Thoracic aorta (tissue), 2 donors: ENCODE data around the gene FLRT1. TPM values are rescaled to one million over a fixed set of nuclear protein-coding genes. Genes with fewer than 3 reads are reported as not detected.

Experiments used
- ATAC-seq: fragments of 150-250 bp; one replicate; pipeline ENCODE4 v1.8.0; 2017; ENCODE audit warnings: low read depth; ENCODE audit not compliant: insufficient number of reproducible peaks, low FRiP score
- DNase-seq: peaks from one replicate; pipeline ENCODE4 v3.0.0-alpha.2; 2020; ENCODE audit warnings: low spot score
- H3K27ac ChIP-seq, 2 donors: fragments of 200-600 bp; sonication (generic); 1 replicate in 1 of 2; 2 replicates in 1 of 2; pipeline ENCODE4 v1.5.1; 2016; ENCODE audit warnings: mild to moderate bottlenecking in 2 of 2, moderate library complexity in 2 of 2
- H3K27me3 ChIP-seq: fragments of 200-600 bp; sonication (generic); replicated peaks from 2 replicates; pipeline ENCODE4 v1.6.0; 2016; ENCODE audit warnings: mild to moderate bottlenecking; ENCODE audit not compliant: insufficient read depth
- H3K36me3 ChIP-seq: fragments of 200-600 bp; sonication (generic); one replicate; pipeline ENCODE4 v1.5.1; 2016
- H3K4me1 ChIP-seq, 2 donors: fragments of 200-600 bp; sonication (generic); 1 replicate in 1 of 2; 2 replicates in 1 of 2; pipeline versions ENCODE4 v1.5.1 to v1.6.0; 2016; ENCODE audit warnings: low read depth in 2 of 2, mild to moderate bottlenecking in 1 of 2; ENCODE audit not compliant: control insufficient read depth in 1 of 2
- H3K4me3 ChIP-seq: fragments of 200-600 bp; sonication (generic); 2 replicates; pipeline ENCODE4 v1.5.1; 2016; ENCODE audit warnings: mild to moderate bottlenecking
- H3K9me3 ChIP-seq: fragments of 200-600 bp; sonication (generic); 2 replicates; pipeline ENCODE4 v1.5.1; 2016
- CTCF ChIP-seq: fragments of 200-600 bp; sonication (generic); IDR thresholded peaks from one replicate; pipeline ENCODE4 v1.5.1; 2019; ENCODE audit warnings: antibody characterized with exemption
- total RNA-seq, 2 donors: library from RNA; depleted of rRNA; stranded (reverse); fragments of >200 nt; gene quantifications; one replicate each; pipeline versions ENCODE4 v1.1.0 to v1.2.3, GENCODE V29; 2016

Gene FLRT1
- total RNA-seq, 2 donors from 2014 or later, result 0.41 TPM; not detected in 1

- TF ChIP-seq CTCF, result no peak
- DNase-seq (no peak), ATAC-seq (no peak)
- no peaks in the 10 kb centered on the region for H3K36me3 ChIP-seq
- H3K27ac ChIP-seq, result no peak overlapping the region
- no peaks in the 10 kb centered on the region for H3K4me1 ChIP-seq
- no peaks in the 10 kb centered on the region for H3K27me3 ChIP-seq
- H3K9me3 ChIP-seq, result no peaks in the 10 kb centered on the region
- H3K4me3 ChIP-seq, result no peak overlapping the region
These were observed 49.4 kb downstream of the FLRT1 start for GRCh38 chr11:64084951-64085710.

Other genes starting within 250 kb of the FLRT1 start
- 10 to 100 TPM; 14.8 to 16.4 TPM for gene SPINDOC, start 222.5 kb upstream of the FLRT1 start, total RNA-seq
- 10 to 100 TPM; 20.2 to 25.5 TPM for gene MARK2, start 196.8 kb upstream of the FLRT1 start, total RNA-seq
- gene RCOR2, start 118.8 kb upstream of the FLRT1 start, total RNA-seq, result 1 to 10 TPM; 1.4 to 3.8 TPM
- gene NAA40, start 96.9 kb upstream of the FLRT1 start, total RNA-seq, result 10 to 100 TPM; 15.5 to 20.6 TPM
- gene COX8A, start 61.3 kb upstream of the FLRT1 start, total RNA-seq, result 100 to 1,000 TPM; 178 to 469 TPM
- 10 to 100 TPM; 37.7 to 85.6 TPM for gene OTUB1, start 49.5 kb upstream of the FLRT1 start, total RNA-seq
- gene MACROD1, start 130.2 kb downstream of the FLRT1 start, total RNA-seq, result 10 to 100 TPM; 15.8 to 17.6 TPM
- gene STIP1, start 150.2 kb downstream of the FLRT1 start, total RNA-seq, result 10 to 100 TPM; 74.7 to 91.2 TPM
- gene FERMT3, start 170.8 kb downstream of the FLRT1 start, total RNA-seq, result 10 to 100 TPM; 47.2 to 66.6 TPM
- 10 to 100 TPM; 67.2 to 95.3 TPM for gene TRPT1, start 190.3 kb downstream of the FLRT1 start, total RNA-seq
- 10 to 100 TPM; 52.3 to 61.6 TPM for gene NUDT22, start 190.3 kb downstream of the FLRT1 start, total RNA-seq
- 10 to 100 TPM; 13.5 to 53.2 TPM for gene DNAJC4, start 194.6 kb downstream of the FLRT1 start, total RNA-seq
- 100 to 1,000 TPM in 1 of 2 donors, 10 to 100 TPM in 1; 81.8 to 107 TPM for gene VEGFB, start 198.7 kb downstream of the FLRT1 start, total RNA-seq
- 10 to 100 TPM; 51.7 to 53.0 TPM for gene FKBP2, start 205.2 kb downstream of the FLRT1 start, total RNA-seq
- 100 to 1,000 TPM in 1 of 2 donors, 10 to 100 TPM in 1; 75.3 to 122 TPM for gene PPP1R14B, start 211.0 kb downstream of the FLRT1 start, total RNA-seq
- 10 to 100 TPM; 31.5 to 39.7 TPM for gene PLCB3, start 215.6 kb downstream of the FLRT1 start, total RNA-seq
- gene BAD, start 248.7 kb downstream of the FLRT1 start, total RNA-seq, result 10 to 100 TPM; 39.2 to 83.8 TPM
- gene GPR137, start 249.9 kb downstream of the FLRT1 start, total RNA-seq, result 10 to 100 TPM in 1 of 2 donors, 1 to 10 TPM in 1; 8.7 to 19.0 TPM